IPS DF 4.7 (cell line): ENCODE data around the gene CLDN9.
"Not testable (repeated sequence)": the region's sequence is repeated elsewhere in the genome, so short reads cannot be mapped to it uniquely, and the experiment has no call there.

Source experiments
- DNase-seq: peaks from one replicate; pipeline ENCODE4 v3.0.0-alpha.2; 2013; ENCODE audit warnings: low spot score; ENCODE audit errors: extremely low read depth

CLDN9 gene

DNA sequence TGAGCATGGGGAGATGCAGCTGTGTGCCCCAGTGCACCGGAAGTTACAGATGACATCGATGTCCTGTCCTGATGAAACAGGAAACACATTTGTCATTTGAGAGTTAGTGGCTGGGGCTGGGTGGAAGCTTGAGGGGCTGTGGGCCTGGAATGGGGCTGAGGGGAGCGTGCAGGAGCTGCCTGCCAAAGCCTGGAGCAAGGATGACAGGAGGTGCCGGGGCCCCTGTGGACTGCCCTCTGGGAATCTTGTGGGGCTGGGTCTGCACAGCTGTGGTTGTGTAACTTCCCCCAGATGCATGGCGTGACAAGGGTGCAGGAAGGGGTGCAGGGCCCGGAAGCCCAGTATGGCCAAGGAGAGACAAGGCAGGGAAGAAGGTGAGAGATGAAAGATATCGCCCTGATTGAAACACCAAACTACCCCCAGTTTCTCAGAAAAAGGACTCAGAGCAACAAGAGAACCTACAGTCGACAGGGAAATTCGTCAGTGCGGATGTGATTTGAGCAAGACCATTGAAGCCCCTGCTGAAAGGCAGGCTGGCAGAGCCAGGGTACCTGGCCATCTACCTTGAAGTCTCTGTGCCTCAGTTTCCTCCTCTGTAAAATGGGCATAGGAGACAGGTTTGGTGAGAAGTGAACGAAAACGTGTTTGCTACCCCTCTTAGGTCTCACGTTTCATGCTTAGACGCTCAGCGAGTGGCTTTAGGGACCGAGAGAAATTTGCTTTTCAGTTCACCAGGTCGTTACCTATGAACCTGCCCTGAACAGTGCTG lies 42.4 kb downstream of the CLDN9 start:
- DNase-seq: no peak

GRCh38 chr16:3055734-3056115 lies 43.0 kb downstream of the CLDN9 start:
- not testable (repeated sequence) for DNase-seq

DNA sequence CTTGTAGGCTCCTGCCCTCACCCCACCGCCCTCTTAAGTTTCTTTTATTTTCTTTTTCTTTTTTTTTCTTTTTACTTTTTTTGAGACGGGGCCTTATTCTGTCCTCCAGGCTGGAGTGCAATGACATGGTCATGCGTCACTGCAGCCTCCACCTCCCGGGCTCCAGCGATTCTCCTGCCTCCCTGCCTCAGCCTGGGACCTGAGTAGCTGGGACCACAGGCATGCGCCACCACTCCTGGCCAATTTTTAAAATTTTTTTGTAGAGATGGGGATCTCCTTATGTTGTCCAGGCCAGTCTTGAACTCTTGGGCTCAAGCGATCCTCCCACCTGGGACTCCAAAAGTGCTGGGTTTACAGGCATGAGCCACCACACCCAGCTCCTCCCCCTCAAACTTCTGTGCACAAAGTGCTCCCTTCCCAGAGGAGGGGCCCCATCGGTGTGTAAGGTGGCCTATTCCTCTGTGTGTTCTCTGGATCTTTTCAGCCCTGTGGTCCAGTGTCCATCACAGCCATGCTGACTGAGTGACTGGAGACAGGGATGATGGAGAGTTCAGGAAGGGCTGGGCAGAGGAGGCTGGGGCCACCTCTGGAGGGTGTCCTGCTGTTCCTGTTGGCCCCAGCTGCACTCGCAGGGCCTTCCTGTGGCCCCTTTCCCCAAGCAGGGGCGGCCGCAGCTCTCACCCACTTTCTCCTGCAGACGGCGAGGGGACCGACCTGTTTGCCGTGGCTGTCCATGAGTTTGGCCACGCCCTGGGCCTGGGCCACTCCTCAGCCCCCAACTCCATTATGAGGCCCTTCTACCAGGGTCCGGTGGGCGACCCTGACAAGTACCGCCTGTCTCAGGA lies 43.8 kb downstream of the CLDN9 start:
- DNase-seq: no peak

DNA sequence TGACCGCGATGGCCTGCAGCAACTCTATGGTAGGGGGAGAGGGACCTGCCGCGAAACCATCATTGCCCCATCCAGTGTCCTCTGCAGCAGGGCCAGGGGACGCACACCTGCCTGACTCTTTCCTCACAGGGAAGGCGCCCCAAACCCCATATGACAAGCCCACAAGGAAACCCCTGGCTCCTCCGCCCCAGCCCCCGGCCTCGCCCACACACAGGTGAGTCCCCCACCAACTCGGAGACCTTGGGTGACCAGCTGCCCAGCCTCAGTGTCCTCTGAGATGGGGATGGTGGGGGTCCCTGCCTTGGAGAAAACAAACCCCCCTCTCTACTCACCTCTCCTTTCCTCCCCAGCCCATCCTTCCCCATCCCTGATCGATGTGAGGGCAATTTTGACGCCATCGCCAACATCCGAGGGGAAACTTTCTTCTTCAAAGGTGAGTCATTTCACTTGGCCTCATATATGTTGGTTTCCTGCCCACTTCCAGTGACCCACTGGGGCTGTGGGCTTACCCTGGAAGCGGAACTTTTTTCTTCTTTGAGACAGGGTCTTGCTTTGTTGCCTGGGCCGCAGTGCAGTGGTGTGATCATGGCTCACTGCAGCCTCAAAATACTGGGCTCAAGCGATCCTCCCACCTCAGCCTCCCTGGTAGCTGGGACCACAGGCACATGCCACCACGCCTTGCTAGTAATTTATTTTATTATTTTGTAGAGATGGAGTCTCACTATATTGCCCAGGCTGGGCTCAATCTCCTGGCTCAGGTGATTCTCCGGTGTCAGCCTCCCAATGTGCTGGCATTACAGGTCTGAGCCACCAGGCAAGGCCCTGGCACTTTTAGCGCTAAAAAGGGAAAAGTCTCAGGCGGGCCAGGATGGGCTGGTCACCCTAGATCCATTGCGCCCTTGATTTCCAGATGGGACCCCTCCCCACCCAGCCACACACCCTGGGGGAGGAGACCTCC lies 44.7 kb downstream of the CLDN9 start:
- DNase-seq: no peak

DNA sequence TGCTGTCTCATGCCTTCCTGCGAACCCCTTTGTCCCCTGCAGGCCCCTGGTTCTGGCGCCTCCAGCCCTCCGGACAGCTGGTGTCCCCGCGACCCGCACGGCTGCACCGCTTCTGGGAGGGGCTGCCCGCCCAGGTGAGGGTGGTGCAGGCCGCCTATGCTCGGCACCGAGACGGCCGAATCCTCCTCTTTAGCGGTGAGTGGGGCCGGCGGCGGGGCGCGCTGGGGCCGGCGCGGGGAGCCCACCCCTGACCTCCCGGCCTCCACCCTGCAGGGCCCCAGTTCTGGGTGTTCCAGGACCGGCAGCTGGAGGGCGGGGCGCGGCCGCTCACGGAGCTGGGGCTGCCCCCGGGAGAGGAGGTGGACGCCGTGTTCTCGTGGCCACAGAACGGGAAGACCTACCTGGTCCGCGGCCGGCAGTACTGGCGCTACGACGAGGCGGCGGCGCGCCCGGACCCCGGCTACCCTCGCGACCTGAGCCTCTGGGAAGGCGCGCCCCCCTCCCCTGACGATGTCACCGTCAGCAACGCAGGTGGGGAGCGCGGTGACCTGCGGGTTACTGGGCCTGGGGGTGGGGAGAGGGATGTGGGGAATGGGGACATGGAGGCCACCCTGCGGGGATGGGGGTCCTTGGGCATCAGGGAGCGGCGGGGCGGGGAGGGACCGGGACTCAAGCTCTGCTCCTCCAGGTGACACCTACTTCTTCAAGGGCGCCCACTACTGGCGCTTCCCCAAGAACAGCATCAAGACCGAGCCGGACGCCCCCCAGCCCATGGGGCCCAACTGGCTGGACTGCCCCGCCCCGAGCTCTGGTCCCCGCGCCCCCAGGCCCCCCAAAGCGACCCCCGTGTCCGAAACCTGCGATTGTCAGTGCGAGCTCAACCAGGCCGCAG lies 45.7 kb downstream of the CLDN9 start:
- DNase-seq: no peak

GRCh38 chr16:3059041-3059722 lies 46.5 kb downstream of the CLDN9 start:
- peak; percentile 58 for DNase-seq

DNA sequence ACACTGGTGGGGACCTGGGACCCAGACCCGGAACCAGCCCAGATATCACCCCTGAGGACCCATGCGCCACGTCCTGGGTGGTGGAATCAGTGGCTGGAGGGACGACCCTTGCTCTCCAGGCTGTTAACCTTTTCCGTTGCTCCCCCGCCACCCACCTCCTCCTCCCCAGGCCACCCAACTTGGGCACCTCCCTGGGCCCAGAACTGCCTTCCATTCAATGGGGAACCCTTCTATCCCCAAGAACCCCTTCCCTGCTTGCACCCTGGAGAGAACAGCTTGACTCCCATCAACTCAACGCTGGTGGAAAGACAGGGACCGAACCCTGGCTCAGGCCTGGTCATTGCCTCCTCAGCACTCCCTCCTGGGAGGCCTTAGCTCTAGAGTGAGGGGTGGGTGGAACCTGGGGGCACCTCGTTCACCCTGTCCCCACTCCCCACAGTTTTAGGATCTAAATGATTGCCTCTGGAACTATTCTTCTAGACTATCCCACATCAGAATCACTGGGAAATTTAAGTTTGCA lies 47.1 kb downstream of the CLDN9 start:
- no peak for DNase-seq

- DNase-seq: no peak
Measured at GRCh38 chr16:3060339-3061127, 47.8 kb downstream of the CLDN9 start.

DNA sequence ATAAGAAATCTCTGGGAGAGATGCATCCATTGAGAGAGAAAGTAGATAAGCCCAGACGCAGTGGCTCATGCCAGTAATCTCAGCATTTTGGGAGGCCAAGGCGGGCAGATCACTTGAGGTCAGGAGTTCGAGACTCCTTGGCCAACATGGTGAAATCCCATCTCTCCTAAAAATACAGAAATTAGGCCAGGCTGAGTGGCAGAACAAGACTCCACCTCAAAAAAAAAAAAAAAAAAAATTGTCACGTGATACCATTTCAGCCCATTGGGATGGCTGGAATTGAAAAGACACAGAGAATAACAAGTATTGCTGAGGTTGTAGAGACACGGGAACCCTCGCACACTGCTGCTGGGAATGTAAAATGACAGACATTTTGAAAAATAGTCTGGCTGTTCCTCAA lies 49.8 kb downstream of the CLDN9 start:
- DNase-seq: no peak

DNA sequence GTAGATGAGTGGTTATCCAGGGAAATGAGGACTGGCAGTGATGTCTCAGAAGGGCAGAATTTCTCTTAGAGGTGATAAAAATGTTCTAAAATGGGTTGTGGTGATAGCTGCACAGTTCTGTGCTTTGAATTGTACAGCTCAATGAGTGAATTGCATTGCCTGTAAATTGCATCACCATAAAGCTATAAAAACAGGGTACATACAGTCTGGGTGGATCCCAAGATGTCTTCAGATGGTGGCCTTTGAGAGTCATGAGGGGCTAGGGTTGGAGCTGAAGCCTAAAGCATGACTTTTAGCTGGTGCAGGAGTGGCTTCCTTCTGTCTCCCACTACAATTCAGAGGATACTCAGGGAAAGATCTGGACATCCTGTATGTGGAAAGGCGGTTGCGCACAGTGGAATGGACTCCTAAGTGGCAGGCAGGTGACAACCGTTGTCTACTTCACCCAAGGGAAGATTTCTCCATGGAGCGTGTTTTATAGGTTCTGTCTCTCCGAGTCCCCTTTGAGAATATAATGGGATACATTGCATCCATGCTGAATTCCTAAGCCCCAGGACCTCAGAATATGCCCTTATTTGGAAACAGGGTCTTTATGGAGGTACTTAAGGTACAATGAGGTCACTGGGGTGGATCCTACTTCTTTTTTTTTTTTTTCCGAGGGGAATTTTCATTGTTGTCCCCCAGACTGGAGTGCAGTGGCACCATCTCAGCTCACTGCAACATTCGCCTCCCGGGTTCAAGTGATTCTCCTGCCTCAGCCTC lies 51.1 kb downstream of the CLDN9 start:
- DNase-seq: no peak
